NCI-H1436 (cell line): ENCODE measurements around the gene TJP2.

Experiments used
- DNase-seq: peaks from one replicate; lab custom pipeline; 2025; lab: John Stamatoyannopoulos, UW

The TJP2 gene

DNA sequence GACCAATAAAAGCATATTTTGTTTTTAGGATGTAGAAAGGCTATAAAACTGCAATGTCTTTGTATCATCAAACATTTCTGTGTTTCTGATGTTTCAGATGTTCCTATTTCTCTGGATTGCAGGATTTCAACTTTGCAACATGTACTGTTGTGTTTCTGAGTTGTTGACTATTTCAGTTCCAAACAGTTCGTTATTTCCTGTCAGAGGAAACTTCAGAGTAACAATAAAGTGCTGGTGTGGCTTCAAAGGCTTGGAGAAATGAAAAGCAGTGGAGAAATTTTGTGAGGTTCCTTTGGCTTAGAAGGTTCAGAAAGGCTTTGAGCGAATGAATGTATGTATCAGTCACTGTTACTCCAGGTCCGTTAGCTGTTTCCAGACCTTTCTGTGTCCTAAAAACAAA, 17.2 kb downstream of the TJP2 start:
- DNase-seq = no peak

- DNase-seq = no peak
Measured at GRCh38 chr9:69192214-69192613, 18.1 kb downstream of the TJP2 start.

DNA sequence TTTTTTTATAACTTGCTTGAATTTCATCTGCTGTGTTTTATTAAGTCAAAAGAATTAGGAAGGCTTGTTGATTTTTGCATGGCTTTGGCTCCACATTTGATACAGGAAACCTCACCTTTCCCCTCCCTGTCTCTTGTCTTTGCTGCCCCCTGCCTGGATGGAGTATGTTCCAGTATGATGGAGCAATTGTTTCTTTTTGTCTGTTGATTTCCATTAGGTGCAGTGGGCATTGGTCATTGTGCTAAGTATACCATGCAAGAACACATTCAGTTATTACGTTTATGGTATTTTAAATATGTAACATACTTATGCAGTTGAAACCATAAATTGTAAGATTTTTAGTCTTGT, 19.6 kb downstream of the TJP2 start:
- DNase-seq = no peak

DNA sequence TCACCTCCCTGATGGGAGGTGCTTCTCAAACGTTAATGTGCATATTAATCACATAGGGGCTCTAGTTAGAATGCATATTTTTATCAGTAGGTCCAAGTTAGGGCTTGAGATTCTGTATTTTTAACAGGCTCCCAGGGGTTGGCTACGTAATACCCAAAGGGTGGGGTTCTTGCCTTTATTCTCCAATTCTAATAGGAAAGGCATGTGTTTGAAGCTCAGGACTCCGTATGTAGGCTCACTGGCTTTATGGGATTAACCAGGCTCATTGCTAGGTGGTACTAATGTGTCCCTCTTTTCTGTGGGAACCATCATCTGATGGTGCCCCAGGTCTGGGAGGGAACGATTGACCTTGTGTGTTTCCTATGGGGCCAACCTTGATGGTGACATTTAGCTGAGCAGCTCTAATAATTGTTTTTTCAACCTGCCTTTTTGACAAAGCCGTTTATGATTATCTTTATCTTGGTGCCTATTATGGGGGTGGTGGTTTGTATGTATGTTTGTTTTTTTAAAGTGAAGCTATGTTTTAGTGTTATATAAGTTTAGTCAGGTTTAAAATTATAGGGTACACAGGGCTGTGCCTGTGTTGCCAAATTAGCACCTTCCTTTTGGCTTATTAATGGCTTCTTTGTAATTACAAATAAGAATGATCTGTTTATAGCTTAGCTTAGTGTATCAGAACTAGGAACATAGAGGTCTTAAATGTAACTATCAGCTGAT, 20.8 kb downstream of the TJP2 start:
- DNase-seq = no peak

GRCh38 chr9:69195668-69196067, 21.6 kb downstream of the TJP2 start:
- DNase-seq = no peak

DNA sequence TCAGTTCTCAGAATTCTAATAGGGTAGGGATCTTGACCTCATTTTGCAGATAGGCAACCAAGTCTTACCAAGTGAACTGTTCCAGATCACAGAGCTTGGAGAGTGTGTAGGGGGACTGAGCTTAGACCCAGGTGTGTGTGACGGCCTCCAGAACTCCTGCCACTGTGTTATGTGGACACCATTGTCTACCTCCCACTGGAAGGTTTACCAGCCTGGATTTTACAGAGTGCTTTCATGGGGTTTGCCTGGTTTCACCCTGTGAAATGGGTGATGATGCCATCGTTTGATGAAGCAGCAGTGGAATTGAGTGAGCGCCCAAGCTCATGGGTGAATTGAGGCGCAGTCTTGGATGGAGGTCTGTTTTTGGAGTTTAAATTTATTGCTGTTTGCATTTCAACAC, 23.6 kb downstream of the TJP2 start:
- DNase-seq = no peak

GRCh38 chr9:69198521-69199220, 24.6 kb downstream of the TJP2 start:
- DNase-seq = no peak

GRCh38 chr9:69199769-69200470, 25.8 kb downstream of the TJP2 start:
- DNase-seq = no peak

DNA sequence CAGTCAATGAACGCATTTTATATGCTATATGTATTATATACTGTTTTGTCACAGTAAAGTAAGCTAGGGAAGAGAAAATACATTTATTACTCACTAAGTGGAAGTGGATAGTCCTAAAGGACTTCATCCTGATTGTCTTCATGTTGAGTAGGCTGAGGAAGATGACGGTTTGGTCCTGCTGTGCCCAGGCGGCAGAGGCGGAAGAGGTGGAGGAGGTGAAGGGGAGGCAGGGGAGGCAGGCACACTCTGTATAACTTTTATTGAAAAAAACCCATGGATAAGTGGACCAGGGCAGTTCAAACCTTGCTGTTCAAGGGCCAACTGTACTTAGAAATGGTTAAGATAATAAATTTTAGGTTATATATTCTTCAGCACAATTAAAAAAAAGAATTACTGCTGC, 28.5 kb downstream of the TJP2 start:
- DNase-seq = no peak

DNA sequence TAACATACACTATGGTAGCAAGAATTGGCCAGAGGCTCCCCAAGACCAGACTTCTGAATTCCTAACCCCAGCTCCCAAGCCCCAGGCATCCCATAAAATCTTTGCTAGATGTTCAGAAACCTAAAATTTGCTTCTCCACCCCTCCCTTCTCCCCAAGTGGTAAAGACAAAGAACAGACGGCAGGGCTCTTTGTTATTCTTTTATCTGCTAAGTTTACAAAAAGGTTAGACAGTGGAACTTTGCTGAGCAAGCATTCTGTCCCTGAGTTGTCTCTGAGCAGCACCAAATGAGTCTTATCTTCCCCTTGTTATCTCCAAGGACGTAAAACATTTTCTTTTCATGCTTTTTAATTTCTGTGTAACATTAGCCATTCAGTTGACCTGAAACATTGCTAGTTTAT, 30.2 kb downstream of the TJP2 start:
- DNase-seq = no peak

- no peak for DNase-seq
Measured at GRCh38 chr9:69204849-69205248, 30.8 kb downstream of the TJP2 start.

DNA sequence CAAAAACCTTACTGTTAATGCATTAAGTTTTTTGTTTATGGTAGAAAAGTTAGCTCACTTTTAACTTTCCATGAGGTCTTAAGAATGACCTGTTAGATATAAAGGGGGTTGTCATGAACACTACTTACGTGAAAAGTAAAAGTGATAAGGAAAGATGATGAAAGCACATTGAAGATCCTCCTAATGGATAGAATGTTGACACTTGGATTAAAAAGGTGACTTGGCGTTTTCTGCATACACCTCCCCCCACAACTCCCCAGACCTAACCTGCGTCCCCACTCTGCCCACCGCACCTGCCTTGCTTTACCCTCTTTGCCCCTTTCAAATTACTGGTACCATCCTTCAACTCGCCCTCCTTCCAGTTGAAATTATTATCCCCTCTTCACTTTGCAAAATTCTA, 32.0 kb downstream of the TJP2 start:
- DNase-seq = no peak

DNA sequence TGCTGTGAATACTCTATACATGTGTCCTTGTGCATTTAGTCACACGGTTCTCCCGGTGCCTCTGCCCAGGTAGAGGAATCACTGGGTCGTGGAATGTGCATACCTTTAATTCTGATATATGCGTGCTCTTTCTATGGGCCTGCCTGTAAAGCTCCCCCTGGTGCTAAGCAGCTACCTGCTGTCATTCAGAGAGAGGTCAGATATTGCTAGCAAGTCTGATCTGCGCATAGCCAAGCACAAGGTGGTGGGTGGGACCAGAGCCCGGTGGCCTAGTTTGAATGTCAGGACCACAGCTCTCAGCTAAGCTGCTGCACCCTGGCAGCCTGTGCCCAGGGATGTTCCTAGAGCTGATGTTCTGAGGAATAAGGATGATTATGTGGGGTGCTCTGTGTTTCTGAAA, 33.4 kb downstream of the TJP2 start:
- DNase-seq = no peak

GRCh38 chr9:69211424-69212036, 37.5 kb downstream of the TJP2 start:
- DNase-seq = no peak

- no peak for DNase-seq
Measured at GRCh38 chr9:69213647-69214046, 39.6 kb downstream of the TJP2 start.

- DNase-seq = no peak
Measured at GRCh38 chr9:69214939-69215338, 40.9 kb downstream of the TJP2 start.

- DNase-seq = no peak
Measured at GRCh38 chr9:69215774-69216485, 41.9 kb downstream of the TJP2 start.

DNA sequence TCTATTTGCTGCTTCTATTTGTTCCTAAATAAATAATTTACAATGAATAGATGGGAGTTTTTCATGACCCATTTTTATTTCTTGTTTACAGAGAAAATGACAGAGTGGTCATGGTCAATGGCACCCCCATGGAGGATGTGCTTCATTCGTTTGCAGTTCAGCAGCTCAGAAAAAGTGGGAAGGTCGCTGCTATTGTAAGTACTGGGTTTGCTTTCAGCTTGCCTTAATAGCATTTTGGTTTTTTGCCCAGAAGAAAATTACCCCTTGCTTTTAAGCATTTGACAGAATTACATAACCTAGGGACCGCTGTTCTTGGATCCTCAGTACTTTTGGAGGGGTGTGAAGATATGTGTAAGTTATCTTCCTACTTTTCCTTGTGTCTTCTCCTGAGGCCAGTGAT, 44.1 kb downstream of the TJP2 start:
- DNase-seq = no peak

DNA sequence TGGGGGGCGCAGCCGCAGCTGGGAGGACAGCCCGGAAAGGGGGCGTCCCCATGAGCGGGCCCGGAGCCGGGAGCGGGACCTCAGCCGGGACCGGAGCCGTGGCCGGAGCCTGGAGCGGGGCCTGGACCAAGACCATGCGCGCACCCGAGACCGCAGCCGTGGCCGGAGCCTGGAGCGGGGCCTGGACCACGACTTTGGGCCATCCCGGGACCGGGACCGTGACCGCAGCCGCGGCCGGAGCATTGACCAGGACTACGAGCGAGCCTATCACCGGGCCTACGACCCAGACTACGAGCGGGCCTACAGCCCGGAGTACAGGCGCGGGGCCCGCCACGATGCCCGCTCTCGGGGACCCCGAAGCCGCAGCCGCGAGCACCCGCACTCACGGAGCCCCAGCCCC, 47.0 kb downstream of the TJP2 start:
- no peak for DNase-seq

GRCh38 chr9:69222970-69223369, 48.9 kb downstream of the TJP2 start:
- no peak for DNase-seq

DNA sequence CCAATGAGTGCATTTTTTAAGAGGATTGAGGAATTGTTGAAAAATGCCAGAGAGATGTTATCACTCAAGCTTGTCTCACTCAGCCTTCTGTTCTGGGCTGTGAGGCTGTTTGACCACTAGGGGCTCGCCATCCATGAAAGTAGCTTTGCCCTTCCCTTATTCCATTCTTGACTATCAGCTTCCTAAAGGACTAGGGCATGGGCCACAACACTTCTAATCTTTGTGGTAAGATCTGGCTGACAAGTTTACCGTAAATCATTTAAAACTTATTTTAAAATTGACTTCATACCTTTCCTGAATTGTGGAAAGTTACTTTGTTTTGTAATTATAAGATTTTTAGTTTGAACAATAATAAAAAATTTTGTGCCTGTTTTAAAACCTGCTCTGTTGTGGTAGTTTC, 49.5 kb downstream of the TJP2 start:
- no peak for DNase-seq

- no peak for DNase-seq
Measured at GRCh38 chr9:69229367-69229766, 55.3 kb downstream of the TJP2 start.
